Measurements from ENCODE around the gene GAD2. TPM values are rescaled to one million over a fixed set of nuclear protein-coding genes. Genes with fewer than 3 reads are reported as not detected.
"Not testable (repeated sequence)": the region's sequence is repeated elsewhere in the genome, so short reads cannot be mapped to it uniquely, and the experiment has no call there.

The GAD2 gene
- polyA plus RNA-seq, 4 donors = 1.5 to 3.1 (median 1.9) TPM

DNA sequence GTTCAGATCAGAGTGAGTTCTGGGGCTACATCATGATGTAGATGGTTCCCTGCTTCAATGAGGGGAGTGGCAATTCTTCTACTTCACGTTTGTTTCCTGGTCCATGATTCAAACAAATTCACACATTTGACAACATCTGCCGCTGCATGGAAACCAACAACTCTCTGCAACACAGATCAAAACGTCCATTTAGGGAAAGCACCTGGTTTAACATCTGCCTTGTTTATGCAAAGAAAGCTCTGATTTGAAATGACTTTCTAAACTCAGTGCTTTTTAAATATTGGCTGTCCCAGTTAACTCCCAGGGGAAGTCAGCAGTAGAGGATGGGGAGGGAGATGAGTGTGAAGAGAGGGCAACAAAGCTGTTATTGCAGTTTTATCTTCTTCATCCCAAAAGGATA is 93.8 kb downstream of the GAD2 start:
- no peak for DNase-seq (ENCODE audit: low read depth in 4 of 4, low spot score in 2 of 4)

- DNase-seq (ENCODE audit: low read depth in 4 of 4, low spot score in 2 of 4) = no peak
Measured at GRCh38 chr10:26311383-26311940, 94.9 kb downstream of the GAD2 start.

- DNase-seq (ENCODE audit: low read depth in 4 of 4, low spot score in 2 of 4) = no peak
Measured at GRCh38 chr10:26314265-26315013, 97.9 kb downstream of the GAD2 start.

GRCh38 chr10:26318672-26319071 is 102.1 kb downstream of the GAD2 start:
- DNase-seq (ENCODE audit: low read depth in 4 of 4, low spot score in 2 of 4) = no peak

DNA sequence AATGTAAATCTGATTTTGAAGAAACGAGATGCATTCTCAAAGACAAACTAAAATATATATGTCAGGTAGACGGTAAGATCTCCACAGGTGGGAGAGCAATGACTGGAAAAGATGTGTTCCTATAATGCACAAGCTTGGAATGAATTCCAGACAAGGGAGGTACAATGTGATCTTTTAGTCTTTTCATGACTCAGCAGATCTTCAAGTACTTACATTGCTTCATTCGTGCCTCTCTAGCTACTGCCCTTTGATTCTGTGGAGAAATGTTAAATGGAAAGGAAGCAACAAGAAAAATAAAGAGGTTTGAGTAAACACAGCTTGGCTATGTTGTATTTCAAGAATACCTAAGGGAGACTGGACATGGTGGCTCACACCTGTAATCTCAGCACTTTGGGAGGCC is 106.6 kb downstream of the GAD2 start:
- DNase-seq (ENCODE audit: low read depth in 4 of 4, low spot score in 2 of 4) = no peak

- DNase-seq (ENCODE audit: low read depth in 4 of 4, low spot score in 2 of 4) = no peak
Measured at GRCh38 chr10:26326851-26327250, 110.3 kb downstream of the GAD2 start.

DNA sequence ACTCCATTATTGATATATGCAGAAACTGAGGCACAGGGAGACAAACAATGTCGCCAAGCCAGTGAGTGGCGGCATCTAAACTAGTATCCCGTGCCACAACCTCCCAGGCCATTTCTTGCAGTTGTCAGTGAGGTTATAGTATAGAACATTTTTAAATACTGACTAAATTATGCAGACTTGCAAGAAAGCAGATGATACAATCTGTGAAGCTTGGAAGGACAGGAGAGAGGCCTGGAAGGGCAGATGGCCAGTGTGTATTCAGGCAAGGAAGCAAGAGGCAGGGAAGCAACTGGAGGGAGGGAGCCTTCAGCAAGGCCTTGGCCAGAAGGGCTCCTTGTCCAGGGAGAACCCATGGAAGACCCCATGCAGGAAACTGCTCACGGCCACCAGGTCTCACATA is 111.2 kb downstream of the GAD2 start:
- no peak for DNase-seq (ENCODE audit: low read depth in 4 of 4, low spot score in 2 of 4)

- DNase-seq (ENCODE audit: low read depth in 4 of 4, low spot score in 2 of 4) = no peak
Measured at GRCh38 chr10:26331371-26331770, 114.8 kb downstream of the GAD2 start.

- DNase-seq (ENCODE audit: low read depth in 4 of 4, low spot score in 2 of 4) = no peak
Measured at GRCh38 chr10:26334232-26334931, 117.8 kb downstream of the GAD2 start.

- DNase-seq (ENCODE audit: low read depth in 4 of 4, low spot score in 2 of 4) = peak in 3 of 4 donors; percentile 9 to 36 (median 34)
Measured at GRCh38 chr10:26334932-26335573, 118.5 kb downstream of the GAD2 start.

DNA sequence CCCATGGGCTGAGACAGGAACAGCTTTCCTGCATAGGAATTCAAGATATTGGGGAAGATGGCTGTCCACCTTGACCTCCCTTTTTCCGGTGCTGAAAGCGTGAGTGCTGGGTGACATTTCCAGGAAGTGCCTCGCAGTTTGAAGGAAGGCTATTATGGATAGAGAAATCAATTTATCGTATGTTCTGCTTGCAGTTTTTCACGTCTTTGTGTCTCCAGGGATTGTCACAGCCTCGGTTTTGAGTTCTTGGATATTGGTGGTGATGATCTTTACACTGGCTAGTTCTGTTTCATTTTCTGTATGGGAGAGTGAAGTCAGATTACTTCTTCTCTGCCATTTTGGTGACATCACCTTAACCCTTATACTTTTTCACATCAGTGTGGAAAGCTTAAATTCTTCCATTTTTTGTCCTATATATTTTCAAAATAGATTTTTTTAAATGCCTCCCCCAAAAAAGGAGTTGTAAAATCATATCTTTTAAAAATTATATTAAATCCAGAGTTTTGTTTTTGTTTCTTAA is 119.1 kb downstream of the GAD2 start:
- DNase-seq (ENCODE audit: low read depth in 4 of 4, low spot score in 2 of 4) = no peak

DNA sequence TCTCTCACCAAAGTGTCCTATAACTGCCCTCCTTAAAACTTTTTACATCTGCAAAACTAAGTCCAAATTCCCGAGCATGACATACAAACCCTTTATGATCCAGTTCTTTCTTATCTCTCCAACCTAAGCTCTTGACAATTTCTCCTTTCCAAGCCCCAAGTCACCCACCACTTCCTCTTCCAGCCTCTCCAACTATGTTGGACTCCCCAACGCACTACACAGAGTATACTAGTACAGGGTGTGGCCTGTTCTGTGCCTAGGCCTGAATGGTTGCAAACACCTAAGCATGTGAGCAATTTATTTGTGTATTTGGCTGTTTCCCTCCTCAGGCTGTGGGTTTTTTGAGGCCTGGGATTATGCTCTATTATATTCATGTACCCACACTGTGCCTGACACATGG is 120.4 kb downstream of the GAD2 start:
- DNase-seq (ENCODE audit: low read depth in 4 of 4, low spot score in 2 of 4) = no peak

- DNase-seq (ENCODE audit: low read depth in 4 of 4, low spot score in 2 of 4) = no peak
Measured at GRCh38 chr10:26341701-26342100, 125.1 kb downstream of the GAD2 start.

DNA sequence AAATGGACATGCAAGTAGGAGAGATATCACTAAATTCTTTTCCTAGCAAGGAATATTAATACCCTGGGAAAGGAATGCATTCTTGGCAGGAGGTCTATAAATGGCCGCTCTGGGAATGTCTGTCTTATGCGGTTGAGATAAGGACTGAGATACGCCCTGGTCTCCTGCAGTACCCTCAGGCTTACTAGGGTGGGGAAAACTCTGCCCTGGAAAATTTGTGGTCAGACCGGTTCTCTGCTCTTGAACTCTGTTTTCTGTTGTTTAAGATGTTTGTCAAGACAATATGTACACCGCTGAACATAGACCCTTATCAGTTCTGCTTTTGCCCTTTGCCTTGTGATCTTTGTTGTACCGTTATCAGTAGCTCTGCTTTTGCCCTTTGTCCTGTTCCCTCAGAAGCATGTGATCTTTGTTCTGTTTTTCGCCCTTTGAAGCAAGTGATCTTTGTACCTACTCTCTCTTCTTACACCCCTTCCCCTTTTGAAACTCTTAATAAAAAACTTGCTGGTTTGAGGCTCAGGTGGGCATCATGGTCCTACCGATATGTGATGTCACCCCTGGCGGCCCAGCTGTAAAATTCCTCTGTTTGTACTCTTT is 132.3 kb downstream of the GAD2 start:
- not testable (repeated sequence) for DNase-seq (ENCODE audit: low read depth in 4 of 4, low spot score in 2 of 4)

Other genes with a start within 250 kb of the GAD2 start
- gene APBB1IP, start 221.6 kb downstream of the GAD2 start, polyA plus RNA-seq (ENCODE audit: insufficient read length in 4 of 4) = 1 to 10 TPM in 3 of 4 donors, under 1 TPM in 1; 0.95 to 1.7 (median 1.2) TPM

Measured in left renal cortex interstitium (tissue), 4 donors.